Measurements from ENCODE around the gene SLC6A5. TPM values are rescaled to one million over a fixed set of nuclear protein-coding genes. Genes with fewer than 3 reads are reported as not detected.

Gene SLC6A5
- polyA plus RNA-seq, 1 donor, result 0.47 TPM

DNA sequence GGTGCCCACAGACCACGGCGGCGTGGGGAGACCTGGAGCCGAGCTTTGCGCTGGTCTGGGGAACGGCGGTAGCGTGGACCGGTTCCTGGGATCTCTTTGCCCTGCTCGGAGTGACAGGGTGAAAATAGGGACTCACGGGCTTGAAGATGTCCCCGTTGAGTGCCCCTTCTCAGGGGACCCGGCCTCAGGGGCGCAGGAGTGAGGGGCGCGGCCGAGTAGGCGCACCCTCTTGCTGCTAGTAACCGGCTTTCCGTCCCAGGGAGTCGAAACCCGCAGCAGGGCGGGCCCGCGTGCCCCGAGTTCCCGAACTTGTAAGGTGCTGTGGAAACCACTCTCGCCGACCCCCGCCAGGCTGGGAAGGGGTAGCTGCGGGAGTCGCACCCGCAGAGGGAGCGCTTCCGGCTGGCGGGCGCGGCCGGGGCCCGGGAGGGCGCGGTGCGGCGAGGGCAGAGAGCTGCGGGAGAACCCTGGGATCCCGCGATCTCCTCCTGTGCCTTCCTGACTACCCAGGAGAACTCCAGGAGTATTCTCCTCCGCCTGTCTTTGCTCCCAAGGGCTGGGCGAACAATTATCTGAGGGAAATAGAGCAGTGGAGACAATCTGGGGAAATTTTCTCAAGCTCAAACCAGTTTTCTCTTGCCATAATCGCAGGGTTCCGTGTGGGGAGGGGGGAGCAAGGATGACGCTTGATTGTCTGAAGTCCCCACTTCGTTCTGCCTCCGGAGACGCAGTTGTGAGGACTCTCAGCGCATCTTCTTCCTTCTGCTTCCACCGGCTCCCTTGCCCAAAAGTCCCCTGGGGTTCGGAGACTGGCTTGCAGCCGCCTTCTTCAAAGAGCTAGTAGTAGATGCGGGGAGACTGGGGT lies 70.6 kb downstream of the SLC6A5 start:
- DNase-seq, result no peak

DNA sequence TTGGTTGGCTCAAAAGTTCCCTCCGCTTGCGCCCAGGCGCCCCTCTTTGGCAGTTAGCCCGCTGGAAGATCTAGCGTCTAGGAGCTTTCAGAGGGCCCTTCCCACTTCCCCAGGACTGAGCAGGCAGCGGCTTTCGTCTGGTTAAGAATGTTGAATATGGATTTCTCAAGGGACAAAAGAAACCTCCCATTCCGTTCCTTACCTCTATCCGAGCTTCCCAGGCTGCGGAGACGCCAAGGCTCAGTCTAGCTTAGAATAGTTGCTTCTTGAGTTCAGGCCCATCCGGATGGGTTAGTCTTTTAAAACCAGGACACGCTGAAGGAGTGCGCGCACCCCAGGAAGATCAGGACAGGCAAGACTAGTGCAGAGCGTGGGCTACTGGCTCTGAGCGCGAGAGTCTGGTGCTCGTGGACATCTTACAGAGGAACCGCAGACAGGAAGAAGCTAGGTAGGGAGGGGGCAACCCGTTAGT lies 71.6 kb downstream of the SLC6A5 start:
- no peak for DNase-seq

DNA sequence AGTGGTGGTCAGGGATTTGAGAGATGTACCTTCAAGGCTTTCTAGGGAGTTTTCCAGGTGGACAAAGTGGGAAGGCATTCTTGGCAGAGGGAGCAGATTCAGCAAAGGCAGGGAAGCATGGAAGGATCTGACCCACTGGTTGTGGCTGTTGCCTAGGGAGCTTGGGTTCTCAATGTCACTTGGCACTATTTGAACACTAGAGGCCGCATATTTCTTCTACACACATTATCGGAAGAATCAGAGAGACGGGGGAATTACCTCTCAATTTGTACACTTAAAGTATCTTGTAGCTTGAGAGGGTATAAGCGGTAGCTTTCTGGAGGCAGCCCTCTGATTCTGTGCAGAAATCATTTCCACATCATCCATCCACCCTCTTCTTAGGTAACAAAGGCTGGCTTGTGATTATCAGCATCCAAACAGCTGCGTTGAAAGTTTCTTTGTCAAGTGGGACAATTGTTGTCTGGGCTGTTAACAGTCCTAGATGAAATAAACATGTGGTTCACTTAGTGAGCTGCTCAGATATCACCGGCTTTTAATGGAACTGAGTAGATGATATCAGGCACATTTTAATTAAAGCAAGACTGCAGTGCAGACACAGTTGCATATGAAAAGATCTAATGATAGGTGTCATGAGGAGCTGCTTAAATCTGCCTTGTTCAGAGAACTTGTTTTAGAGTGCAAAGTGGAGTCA lies 72.6 kb downstream of the SLC6A5 start:
- peak; percentile 37 for DNase-seq

- no peak for DNase-seq
Measured at GRCh38 chr11:20672575-20672974, 73.2 kb downstream of the SLC6A5 start.

DNA sequence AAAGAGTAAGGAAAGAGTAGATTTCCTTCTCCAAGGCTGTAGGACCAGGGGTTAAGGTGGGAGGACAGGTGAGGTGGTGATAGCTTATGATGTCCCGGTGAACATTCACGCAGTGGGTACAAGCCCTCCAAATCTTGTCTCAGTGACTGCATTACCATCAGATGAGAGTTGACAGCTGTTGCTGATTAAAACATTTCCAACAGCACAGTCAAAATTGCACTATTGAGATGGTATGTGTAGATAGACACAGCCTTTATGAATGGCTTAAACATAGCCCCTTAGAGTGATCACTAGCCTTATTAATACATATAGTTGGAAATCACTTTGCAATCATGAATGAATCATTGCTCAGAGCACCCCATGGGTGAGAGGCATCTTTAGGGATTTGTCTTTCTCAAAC lies 77.2 kb downstream of the SLC6A5 start:
- DNase-seq, result no peak

DNA sequence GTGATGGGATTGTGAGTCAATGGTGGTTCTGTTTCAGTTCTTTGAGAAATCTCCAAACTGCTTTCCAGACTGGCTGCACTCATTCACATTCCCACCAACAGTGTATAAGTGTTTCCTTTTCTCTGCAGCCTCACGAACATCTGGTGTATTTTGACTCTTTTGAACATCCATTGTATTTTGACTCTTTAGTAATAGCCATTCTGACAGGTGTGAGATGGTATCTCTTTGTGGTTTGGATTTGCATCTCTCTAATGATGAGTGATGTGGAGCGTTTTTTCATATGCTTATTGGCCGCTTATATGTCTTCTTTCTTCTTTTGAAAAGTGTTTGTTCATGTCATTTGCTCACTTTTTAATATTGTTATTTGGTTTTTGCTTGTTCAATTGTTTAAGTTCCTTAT lies 89.4 kb downstream of the SLC6A5 start:
- no peak for DNase-seq

DNA sequence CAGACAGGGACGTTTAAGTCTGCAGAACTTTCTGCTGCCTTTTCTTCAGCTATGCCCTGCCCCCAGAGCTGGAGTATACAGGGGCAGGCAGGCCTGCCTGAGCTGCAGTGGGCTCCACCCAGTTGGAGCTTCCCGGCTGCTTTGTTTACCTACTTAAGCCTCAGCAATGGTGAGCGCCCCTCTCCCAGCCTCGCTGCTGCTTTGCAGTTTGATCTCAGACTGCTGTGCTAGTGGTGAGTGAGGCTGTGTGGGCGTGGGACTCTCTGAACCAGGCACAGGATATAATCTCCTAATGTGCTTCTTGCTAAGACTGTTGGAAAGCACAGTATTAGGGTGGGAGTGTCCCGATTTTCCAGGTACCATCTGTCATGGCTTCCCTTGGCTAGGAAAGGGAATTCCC lies 108.5 kb downstream of the SLC6A5 start:
- no peak for DNase-seq

Other genes with a start within 250 kb of the SLC6A5 start
- 3.5 TPM for gene HTATIP2, start 235.9 kb upstream of the SLC6A5 start, polyA plus RNA-seq (ENCODE audit: insufficient read length)
- 18.6 TPM for gene PRMT3, start 211.9 kb upstream of the SLC6A5 start, polyA plus RNA-seq (ENCODE audit: insufficient read length)
- 2.6 TPM for gene NELL1, start 70.0 kb downstream of the SLC6A5 start, polyA plus RNA-seq (ENCODE audit: insufficient read length)

Data from left kidney (tissue), 2 donors.